Nucleus accumbens (tissue), 56 donors: ENCODE data around the gene MYOCOS.
A peak's percentile ranks its signal among the peaks of the same experiment; 100 is the strongest.
"Not testable (repeated sequence)": the region's sequence is repeated elsewhere in the genome, so short reads cannot be mapped to it uniquely, and the experiment has no call there.

Experiments
- DNase-seq, 56 donors: peaks; one replicate each; lab custom pipeline; 2025; lab: John Stamatoyannopoulos, UW

Gene MYOCOS

DNA sequence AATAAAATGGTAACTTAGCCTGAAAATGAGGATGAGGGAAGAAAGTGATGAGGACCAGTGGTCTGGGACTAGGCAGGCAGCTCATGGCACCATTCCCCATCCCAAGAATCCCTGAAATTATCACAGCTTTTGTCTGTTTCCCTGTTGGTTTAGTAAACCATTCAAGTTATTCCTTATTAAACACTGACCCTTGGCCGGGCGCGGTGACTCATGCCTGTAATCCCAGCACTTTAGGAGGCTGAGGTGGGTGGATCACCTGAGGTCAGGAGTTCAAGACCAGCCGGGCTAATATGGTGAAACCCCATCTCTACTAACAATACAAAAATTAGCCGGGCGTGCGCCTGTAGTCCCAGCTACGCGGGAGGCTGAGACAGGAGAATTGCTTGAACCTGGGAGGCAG, 34.2 kb downstream of the MYOCOS start:
- not testable (repeated sequence) for DNase-seq

DNA sequence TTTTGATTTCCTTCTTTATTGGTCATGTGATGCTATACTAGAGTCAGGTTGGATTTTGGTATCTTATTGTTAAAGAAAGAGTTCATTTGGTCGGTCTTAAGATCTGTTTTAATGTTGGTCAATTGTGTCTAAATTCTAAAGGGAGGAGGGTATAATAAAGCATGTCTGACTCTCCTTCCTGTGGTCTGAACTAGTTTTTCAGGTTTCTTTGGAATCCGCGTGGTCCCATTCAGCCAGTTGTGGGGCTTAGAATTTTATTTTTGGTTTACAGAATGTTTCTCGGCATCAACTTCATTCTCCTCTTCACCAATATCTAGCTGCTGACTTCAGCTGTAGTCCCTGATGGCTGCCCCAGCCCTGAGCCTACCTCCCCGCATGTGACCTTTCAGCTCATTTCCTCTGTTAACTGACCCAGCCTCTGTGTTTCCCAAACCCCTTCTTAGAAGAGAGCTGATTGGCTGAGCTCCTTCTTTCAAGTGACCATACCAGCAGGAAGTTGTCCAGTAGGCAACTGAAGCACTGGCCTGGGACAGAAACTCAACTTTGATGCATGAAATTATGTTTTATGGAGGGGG, 39.1 kb downstream of the MYOCOS start:
- no peak for DNase-seq

DNA sequence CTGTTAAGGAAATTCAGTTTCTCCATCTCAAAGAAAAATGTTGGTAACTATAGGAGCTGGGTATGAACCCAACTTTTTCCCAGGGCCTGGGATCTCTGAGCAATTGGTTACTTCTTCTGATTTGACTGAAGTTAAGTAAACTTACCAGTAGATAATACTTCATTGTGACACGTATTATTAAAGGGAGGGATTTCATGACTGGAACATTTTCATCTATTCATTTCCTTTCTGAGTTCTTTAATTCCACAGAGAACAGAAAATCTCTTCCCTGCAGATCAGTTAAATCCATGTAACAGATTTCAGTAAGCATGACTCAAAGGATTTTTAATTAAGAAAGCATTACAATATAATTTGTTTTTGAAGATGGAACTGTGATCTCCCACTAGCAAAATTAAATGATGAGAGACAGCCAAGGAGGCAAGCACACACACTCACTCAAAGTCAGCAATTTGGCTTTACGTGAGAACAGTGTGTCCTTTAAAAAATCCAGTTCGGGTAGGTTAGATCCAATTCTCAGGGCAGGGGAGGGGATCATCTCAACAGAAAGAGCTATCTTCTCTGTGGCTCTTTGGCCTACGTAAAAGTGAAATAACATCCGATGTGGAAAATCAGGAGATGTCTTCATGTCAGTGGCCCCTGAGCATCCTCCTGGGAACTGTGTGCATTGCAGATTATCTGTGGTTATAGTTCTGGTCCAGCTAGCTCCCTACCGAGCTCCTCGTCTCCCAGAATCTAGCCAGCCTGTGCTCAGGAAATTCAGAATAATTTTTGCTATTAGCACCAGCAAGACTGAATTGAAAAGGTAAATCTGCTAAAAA, 41.2 kb downstream of the MYOCOS start:
- no peak for DNase-seq

DNA sequence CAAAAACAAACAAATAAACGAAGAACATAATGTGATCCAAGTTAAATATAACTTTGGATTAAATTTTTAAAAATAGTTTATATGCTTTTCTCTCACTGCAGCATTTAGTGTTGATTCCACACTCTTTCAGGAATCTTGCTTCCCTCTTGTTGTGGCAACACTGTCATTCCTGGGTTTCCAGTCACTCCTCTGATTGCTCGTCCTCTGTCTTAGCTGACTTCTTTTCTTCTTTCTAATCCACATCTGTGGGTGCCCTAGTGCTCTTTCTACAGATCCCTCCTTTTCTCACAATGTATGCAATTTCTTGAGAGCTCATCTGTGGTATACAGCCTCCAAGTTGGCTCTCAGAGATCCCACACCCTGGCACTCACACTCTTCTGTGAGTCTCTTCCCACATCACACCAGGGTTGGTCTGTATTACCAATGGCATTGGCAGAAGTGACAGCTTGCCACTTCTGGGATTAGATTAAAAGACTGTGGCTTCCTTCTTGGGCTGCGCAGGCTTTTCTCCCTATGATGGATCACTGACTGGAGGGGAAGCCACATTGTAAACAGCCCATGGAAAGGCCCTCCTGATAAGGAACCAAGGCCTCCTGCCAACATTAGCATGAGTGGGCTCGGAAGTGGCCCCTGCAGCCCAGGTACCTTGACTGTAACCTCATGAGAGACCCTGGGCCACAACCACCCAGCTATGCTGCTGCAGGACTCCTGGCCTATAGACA, 42.0 kb downstream of the MYOCOS start:
- no peak for DNase-seq

DNA sequence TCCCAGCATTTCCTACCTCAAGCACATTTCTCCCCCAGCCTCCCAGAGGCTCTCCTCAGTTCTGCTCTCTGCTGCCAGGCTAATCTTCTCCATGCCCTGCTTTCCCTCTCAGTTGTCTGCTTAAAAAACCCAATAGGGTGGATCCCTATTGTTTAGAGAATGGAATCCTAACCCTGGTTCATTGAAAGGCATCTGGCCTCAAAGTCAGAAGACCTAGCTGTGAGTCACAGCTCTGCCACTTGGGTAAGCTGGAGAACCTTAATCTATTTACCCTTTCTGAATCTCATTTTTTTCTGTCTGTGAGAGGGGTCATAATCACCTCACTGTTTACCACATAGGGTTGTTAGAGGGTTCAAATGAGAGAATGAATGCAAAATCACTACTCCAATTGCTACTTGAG, 42.9 kb downstream of the MYOCOS start:
- no peak for DNase-seq

DNA sequence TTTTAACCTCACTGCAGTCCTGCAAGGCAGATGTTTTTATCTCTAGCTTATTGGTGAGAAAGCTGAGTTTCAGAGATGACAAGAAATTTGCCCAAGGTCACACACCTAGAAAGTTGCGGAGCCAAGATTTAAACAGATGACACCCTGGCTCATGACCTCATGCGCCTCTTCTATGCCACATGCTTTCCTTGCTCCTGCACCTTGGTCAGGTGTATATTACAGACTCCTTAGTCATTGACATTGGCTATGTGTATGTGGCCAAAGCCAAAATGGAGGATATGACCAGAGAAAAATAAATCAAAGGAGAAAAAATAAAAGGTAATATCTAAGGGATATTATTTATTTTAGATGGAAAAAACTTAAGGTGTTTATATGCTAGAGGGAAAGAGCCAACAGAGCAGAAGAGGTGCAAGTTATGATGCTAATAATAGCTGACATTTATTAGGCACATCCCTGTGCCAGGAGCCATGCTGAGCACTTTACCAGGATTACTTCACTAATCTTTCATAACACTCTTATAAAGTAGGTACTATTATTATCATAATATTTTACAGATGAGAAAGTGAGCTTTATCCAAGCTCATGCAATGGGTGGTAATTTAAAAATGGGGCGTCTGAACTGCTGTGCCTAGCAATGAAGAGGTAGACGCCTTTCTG, 44.2 kb downstream of the MYOCOS start:
- DNase-seq, result no peak

DNA sequence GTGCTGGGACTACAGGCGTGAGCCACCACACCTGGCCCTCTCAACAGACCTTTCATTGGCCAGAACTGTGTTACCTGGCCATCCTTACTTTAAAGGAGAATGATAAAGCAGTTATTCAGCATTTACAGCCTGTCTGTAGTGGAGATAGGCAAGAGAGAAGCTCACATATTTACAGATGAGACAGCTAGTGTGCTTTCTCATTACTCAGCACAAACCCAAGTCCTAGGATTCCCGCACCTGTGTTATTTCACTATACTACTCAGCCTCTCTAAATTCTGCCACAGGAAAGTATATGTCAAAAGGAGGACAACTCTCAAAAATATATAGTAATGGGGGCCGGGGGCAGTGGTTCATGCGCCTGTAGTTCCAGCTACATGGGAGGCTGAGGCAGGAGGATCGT, 46.3 kb downstream of the MYOCOS start:
- DNase-seq, result no peak

DNA sequence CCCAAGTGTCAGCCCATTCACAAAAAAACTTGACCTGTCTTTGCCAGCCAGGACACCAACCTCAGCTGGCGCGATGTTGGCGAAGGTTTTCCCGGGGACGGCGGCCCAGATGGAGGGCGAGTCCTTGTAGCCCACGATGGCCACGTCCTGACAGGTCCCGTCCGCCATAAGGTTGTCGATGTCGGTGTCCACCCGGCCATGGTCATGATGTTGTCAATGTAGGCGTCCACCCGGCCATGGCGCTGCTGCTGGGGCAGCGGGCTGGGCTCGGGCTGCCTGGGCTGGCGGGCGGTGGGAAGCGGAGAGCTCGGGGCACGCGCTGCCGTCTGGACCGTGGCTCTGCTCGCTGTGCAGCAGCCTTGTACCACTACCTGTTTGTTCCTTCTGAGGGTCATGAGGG, 48.7 kb downstream of the MYOCOS start:
- no peak for DNase-seq

DNA sequence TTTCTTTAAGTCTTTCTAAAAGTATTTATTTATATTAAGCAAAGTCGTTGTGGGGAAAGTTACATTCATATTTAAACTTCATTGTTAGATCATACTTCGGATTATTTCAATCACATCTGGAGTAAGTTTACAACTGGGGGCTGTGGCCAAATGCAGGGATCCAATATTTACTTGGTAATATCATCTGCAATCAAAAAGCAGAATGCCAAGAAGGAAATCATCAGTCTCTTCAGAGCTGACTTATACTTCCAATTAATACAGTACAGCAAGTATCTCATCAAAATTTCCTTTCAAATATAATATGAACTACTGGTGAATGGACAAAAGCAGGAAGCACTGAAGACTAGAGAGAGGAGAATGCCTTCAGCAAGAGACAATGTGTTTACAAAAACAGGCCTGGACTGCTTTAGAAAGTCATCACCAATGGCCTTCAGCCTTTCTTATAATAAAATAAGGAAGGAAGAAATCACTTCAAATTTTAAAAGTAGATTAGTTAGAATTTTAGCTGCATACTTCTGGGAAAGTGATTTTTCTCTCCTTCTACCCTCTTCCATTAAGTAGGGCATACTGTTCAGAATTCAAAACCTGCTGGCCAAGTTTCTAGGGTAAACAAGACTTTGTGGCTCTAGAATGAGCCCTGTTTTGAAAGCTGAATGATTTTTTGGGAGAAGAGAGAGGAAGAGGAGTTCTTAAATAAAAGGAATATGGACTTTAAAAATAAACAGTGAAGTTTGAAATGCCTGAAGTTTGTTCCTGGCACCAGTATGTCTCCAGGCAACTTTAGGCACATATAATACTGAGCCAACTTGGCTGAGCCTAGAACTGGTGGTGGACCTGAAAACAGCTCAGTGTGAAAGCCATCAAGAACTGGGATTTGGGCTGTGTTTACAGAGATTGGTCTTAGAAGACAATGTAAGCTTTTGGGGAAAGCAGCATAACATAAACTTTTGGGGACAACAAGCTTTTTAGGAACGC, 52.7 kb downstream of the MYOCOS start:
- peak in 1 of 56 donors; percentile 3 for DNase-seq
